Myocyte (in vitro differentiated cells): Measurements from ENCODE around the gene BCAS3. TPM values are rescaled to one million over a fixed set of nuclear protein-coding genes. Genes with fewer than 3 reads are reported as not detected.
"Not testable (repeated sequence)": the region's sequence is repeated elsewhere in the genome, so short reads cannot be mapped to it uniquely, and the experiment has no call there.

Experiments used
- DNase-seq: peaks from one replicate; pipeline ENCODE4 v3.0.0-alpha.2; 2012; ENCODE audit warnings: low read depth
- total RNA-seq: library from RNA; depleted of rRNA; stranded (reverse); fragments of >200 nt; gene quantifications from 2 replicates; pipeline ENCODE4 v1.2.3, GENCODE V29; 2014

The BCAS3 gene
- total RNA-seq, 1 donor from 2014 or later, result 18.1 TPM

DNA sequence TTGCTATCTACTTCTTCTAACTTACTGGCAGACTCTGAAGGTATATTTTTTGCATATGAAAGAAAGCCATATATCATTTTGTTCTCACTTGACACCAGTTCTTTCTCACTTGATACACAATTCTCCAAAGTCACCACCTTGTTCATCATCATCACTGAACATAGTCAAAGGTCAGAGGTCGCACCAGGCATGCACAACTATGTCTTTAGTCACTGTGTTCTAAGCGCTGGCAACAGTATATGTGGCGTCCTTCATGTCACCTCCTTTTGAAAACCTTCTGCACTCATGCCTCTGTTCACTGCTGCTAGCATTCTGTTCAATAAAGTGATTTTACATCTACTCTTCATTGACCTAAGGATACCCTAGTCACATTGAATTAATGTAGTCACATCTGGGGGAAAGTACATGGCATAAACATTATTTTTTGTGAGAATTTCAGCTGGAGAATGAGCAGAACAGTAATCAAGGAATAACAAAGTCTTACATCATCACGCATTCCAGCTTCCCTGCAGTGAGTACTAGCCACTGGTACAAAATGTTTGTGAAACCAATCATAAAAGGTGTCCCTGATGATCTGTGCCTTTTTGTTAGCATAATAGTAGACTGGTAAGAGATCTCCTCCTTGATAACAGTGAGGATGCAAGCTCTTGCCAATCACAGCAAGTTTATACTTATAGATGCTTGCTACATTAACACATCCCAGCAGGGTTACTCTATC is 754.1 kb downstream of the BCAS3 start:
- DNase-seq, result no peak

DNA sequence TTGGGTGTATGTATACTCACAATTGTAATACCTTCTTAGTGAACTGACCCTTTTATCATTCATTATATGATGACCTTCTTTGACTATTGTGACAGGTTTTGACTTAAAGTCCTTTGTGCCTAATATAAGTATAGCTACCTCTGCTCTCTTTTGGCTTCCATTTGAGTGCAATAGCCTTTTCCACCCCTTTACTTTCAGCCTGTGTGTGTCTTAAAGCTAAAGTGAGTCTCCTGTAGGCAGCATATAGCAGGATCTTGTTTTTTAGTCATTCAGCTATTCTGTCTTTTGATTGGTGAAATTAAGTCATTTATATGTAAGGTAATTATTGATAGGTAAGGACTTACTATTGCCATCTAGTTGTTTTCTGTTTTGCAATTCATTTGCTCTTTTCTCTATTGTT is 758.6 kb downstream of the BCAS3 start:
- no peak for DNase-seq

DNA sequence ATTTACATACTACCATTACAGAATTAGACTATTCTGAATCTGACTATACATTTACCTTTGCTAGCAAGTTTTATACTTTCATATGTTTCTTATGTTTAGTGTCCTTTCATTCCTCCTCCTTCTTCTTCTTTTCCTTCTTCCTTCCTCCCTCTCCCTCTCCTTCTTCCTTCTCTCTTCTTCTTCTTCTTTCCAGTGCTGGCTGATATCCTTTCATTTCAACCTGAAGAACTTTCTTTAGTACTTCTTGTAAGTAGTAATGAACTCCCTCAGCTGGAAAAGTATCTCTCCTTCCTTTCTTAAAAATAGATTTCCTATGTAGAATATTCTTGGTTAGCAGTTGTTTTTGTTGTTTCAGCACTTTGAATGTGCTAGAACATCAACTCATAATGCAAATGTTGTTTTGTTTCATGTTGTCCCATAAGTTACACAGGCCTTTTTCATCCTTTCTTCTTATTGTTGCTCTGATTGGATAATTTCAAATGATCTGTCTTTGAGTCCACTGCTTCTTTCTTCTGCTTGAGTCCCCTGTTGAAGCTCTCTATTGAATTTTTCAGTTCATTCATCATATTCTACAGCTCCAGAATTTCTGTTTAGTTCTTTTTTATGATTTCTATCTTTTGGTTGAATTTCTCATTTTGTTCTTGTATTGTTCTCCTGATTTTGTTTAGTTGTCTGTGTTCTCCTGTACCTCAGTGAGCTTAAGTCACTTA is 759.5 kb downstream of the BCAS3 start:
- no peak for DNase-seq

DNA sequence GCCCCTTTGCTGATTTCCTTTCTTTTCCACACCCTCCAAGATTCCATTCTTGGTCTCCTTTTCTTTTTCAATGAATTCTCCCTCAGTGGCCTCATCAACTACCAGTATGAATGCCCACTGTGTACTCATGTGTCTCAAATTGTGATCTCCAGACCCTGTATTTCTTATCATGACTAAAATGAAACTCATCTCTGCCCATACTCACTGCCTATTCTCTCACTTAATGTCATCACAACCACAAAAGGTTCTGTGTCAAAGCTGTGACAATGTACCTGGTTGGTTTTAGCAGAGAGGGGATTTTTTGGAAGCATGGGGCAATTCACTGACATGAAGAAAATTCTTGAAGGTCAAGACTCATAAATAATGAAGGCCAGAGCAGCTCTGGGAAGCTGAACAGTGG is 763.0 kb downstream of the BCAS3 start:
- no peak for DNase-seq

DNA sequence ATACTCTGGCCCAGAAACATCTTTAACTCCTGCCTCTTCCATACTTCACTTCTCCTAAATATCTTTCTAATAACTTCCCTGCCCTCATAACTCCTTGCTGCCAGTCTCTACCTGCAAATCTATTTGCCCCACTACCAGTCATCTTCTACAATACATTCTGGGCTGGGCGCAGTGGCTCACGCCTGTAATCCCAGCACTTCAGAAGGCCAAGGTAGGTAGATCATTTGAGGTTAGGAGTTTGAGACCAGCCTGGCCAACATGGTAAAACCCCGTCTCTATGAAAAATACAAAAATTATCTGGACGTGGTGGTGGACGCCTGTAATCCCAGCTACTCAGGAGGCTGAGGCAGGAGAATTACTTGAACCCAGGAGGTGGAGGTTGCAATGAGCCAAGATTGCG is 763.9 kb downstream of the BCAS3 start:
- not testable (repeated sequence) for DNase-seq

DNA sequence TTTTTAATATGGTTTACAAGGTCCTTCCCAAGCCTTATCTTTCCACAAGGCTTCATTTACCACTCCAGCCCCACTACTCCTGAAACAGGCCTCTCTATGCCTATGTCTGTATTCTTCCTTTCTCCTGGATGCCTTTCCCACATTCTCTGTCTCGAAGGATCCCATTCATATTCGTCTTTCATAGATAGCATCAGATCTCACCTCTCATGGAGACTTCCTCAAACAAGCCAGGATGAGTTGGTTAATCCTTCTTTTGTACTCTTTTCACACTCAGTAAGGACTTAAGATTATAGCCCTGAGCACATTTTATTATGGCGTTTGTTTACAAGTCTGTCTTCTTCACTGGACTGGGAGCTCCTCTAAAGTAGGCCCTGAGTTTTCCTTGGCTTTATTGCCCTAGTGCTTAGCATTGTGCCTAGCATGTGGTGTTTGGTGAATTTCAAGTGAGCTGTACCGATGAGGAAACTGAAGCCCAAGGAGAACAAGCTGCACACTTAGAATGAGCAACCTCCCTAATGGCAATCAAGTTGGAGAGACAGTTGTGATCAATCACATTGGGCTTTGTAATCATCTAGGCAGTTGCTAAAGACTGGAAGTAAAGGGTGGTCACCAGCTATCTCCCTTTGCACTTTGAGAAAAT is 764.6 kb downstream of the BCAS3 start:
- no peak for DNase-seq

Other genes with a start within 250 kb of the BCAS3 start
- gene APPBP2, start 151.6 kb upstream of the BCAS3 start, total RNA-seq, result 41.8 and 48.7 TPM in 2 replicates
- gene PPM1D, start 77.7 kb upstream of the BCAS3 start, total RNA-seq, result 9.2 and 9.7 TPM in 2 replicates